SH-SY5Y (cell line): Measurements from ENCODE around the gene FRRS1.

ENCODE experiments used
- GATA2 ChIP-seq: IDR thresholded peaks from 2 replicates; pipeline ENCODE4 v1.6.1; 2011; ENCODE audit warnings: mild to moderate bottlenecking, low read depth, low read length
- GATA3 ChIP-seq: IDR thresholded peaks from 2 replicates; pipeline ENCODE4 v1.6.1; 2011; ENCODE audit warnings: low read depth, mild to moderate bottlenecking, low read length, moderate library complexity

DNA sequence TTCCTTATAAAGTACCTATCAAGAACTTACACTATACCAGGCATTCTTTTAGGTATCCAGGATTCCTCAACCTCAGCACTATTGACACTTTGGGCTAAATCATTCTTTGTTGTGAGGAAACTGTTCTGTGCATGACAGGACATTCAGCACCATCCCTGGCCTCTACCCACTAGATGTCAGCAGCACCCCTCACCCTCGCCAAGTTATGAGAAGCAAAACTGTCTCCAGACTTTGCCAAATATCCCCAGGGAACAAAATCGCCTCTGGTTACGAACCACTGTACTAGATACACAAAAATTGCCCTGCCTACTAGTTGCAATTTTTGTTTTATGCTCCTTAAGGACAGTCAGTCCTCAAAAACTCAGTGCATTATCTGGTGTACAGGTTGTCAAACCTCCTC, 84.9 kb downstream of the FRRS1 start:
- no peak for TF ChIP-seq GATA2
- TF ChIP-seq GATA3: no peak
